SK-N-MC (cell line): ENCODE data around the gene GRM7.

Experiments
- EZH2 ChIP-seq: fragments of 200-600 bp; sonication (generic); IDR thresholded peaks from one replicate; pipeline ENCODE4 v1.6.1; 2017; ENCODE audit warnings: antibody characterized with exemption
- FOXP2 ChIP-seq: optimal IDR thresholded peaks from 2 replicates; pipeline ENCODE3; 2011; ENCODE audit warnings: mild to moderate bottlenecking, moderate library complexity; ENCODE audit not compliant: insufficient read depth; ENCODE audit errors: extremely low read length, control extremely low read depth
- POLR2AphosphoS5 ChIP-seq: IDR thresholded peaks from 2 replicates; pipeline ENCODE4 v1.6.1; 2012; ENCODE audit warnings: mild to moderate bottlenecking, low read depth, low read length, borderline replicate concordance

- TF ChIP-seq EZH2: no peak
- no peak for TF ChIP-seq POLR2AphosphoS5
- no peak for TF ChIP-seq FOXP2
Observed at GRCh38 chr3:7610634-7611033, 749.7 kb downstream of the GRM7 start.
